Peyer's patch (tissue), 4 donors: Measurements from ENCODE around the gene CD34. TPM values are rescaled to one million over a fixed set of nuclear protein-coding genes. Genes with fewer than 3 reads are reported as not detected.
A peak's percentile ranks its signal among the peaks of the same experiment; 100 is the strongest.

Experiments used
- DNase-seq, 3 donors: peaks; one replicate each; pipeline ENCODE4 v3.0.0-alpha.2; 2017 to 2019
- H3K27ac ChIP-seq, 4 donors: fragments of 200-600 bp; sonication (generic); one replicate each; pipeline ENCODE4 v1.5.1; 2016 to 2019
- H3K27me3 ChIP-seq, 2 donors: fragments of 200-600 bp; sonication (generic); one replicate each; pipeline ENCODE4 v1.5.1; 2019
- H3K36me3 ChIP-seq, 3 donors: fragments of 200-600 bp; sonication (generic); one replicate each; pipeline ENCODE4 v1.5.1; 2016 to 2019
- H3K4me1 ChIP-seq, 4 donors: fragments of 200-600 bp; sonication (generic); one replicate each; pipeline ENCODE4 v1.5.1; 2016 to 2019
- H3K4me3 ChIP-seq, 4 donors: fragments of 200-600 bp; sonication (generic); 1 replicate in 3 of 4; 2 replicates in 1 of 4; pipeline ENCODE4 v1.5.1; 2016 to 2019; ENCODE audit warnings: mild to moderate bottlenecking in 1 of 4
- H3K9me3 ChIP-seq, 4 donors: fragments of 200-600 bp; sonication (generic); one replicate each; pipeline ENCODE4 v1.5.1; 2016 to 2019; ENCODE audit warnings: mild to moderate bottlenecking in 1 of 4
- CTCF ChIP-seq, 6 experiments: fragments of 450-650 bp in 4 of 6; fragments of 200-600 bp in 2 of 6; sonication (generic) in 1 of 6; IDR thresholded peaks; one replicate each; pipeline ENCODE4 v1.5.1; 2017 to 2019; ENCODE audit warnings: antibody characterized with exemption in 6 of 6, mild to moderate bottlenecking in 3 of 6, moderate library complexity in 1 of 6
- POLR2A ChIP-seq, 2 donors: fragments of 450-650 bp; IDR thresholded peaks; one replicate each; pipeline ENCODE4 v1.5.1; 2017; ENCODE audit warnings: antibody characterized with exemption in 2 of 2, mild to moderate bottlenecking in 2 of 2, moderate library complexity in 2 of 2
- total RNA-seq, 4 donors: library from RNA; depleted of rRNA; stranded (reverse); fragments of >200 nt; gene quantifications; one replicate each; pipeline ENCODE4 v1.1.0, GENCODE V29; 2016

The CD34 gene
- total RNA-seq, 4 donors from 2014 or later: 4.6 to 21.9 (median 19.6) TPM

- Histone ChIP-seq H3K27me3 (no peaks in the 10 kb centered on the region), H3K27ac (peak overlapping the region in 1 of 4 donors; percentile 44), H3K4me1 (peaks cover 0 to 24% (median 3%) of the 10 kb centered on the region in 4 donors), H3K4me3 (no peak overlapping the region), H3K36me3 (no peaks in the 10 kb centered on the region), H3K9me3 (no peaks in the 10 kb centered on the region)
- peak in 1 of 3 donors; percentile 3 for DNase-seq
- no peak for TF ChIP-seq CTCF (IDR thresholded peaks at IDR 0.05)
Observed at GRCh38 chr1:207837673-207838072, 73.3 kb downstream of the CD34 start.

- Histone ChIP-seq H3K27ac (peak overlapping the region in 1 of 4 donors; percentile 7), H3K4me3 (no peak overlapping the region), H3K4me1 (peaks cover 0 to 33% (median 9%) of the 10 kb centered on the region in 4 donors), H3K9me3 (no peaks in the 10 kb centered on the region), H3K36me3 (no peaks in the 10 kb centered on the region), H3K27me3 (no peaks in the 10 kb centered on the region)
- peak in 1 of 3 donors; percentile 43 for DNase-seq
- TF ChIP-seq POLR2A (IDR thresholded peaks at IDR 0.05) (no peak), CTCF (IDR thresholded peaks at IDR 0.05) (no peak)
Observed at GRCh38 chr1:207836591-207837347, 74.2 kb downstream of the CD34 start.

GRCh38 chr1:207835958-207836357, 75.0 kb downstream of the CD34 start:
- H3K27ac ChIP-seq: no peak overlapping the region
- no peak overlapping the region for H3K4me3 ChIP-seq
- TF ChIP-seq POLR2A (IDR thresholded peaks at IDR 0.05): no peak
- no peak for TF ChIP-seq CTCF (IDR thresholded peaks at IDR 0.05)
- H3K4me1 ChIP-seq: peaks cover 0 to 41% (median 11%) of the 10 kb centered on the region in 4 donors
- H3K9me3 ChIP-seq: no peaks in the 10 kb centered on the region
- H3K36me3 ChIP-seq: no peaks in the 10 kb centered on the region
- no peaks in the 10 kb centered on the region for H3K27me3 ChIP-seq
- no peak for DNase-seq

- H3K9me3 ChIP-seq: no peaks in the 10 kb centered on the region
- TF ChIP-seq POLR2A (IDR thresholded peaks at IDR 0.05): no peak
- TF ChIP-seq CTCF (IDR thresholded peaks at IDR 0.05): no peak
- peaks cover 0 to 47% (median 10%) of the 10 kb centered on the region in 4 donors for H3K4me1 ChIP-seq
- H3K27me3 ChIP-seq: no peaks in the 10 kb centered on the region
- peak overlapping the region in 1 of 4 donors; percentile 48 for H3K27ac ChIP-seq
- no peaks in the 10 kb centered on the region for H3K36me3 ChIP-seq
- no peak overlapping the region for H3K4me3 ChIP-seq
- peak in 1 of 3 donors; percentile 26 for DNase-seq
Observed at GRCh38 chr1:207833956-207834660, 76.8 kb downstream of the CD34 start.

- no peak for TF ChIP-seq CTCF (IDR thresholded peaks at IDR 0.05)
- TF ChIP-seq POLR2A (IDR thresholded peaks at IDR 0.05): no peak
- Histone ChIP-seq H3K4me3 (no peak overlapping the region), H3K9me3 (no peaks in the 10 kb centered on the region), H3K27me3 (no peaks in the 10 kb centered on the region), H3K36me3 (no peaks in the 10 kb centered on the region), H3K4me1 (peaks cover 0 to 47% (median 11%) of the 10 kb centered on the region in 4 donors), H3K27ac (no peak overlapping the region)
- peak in 1 of 3 donors; percentile 40 for DNase-seq
Observed at GRCh38 chr1:207833381-207833780, 77.5 kb downstream of the CD34 start.
